SK-N-SH (cell line): ENCODE data around the gene EPHA3. TPM values are rescaled to one million over a fixed set of nuclear protein-coding genes. Genes with fewer than 3 reads are reported as not detected.
A peak's percentile ranks its signal among the peaks of the same experiment; 100 is the strongest.

Source experiments
- CTCF ChIA-PET: fragments of 300-600, 350-600 bp; formaldehyde crosslinking; extraction: SDS; loops from one replicate; lab custom pipeline; 2021; lab: Yijun Ruan, JAX
- POLR2A ChIA-PET: fragments of 350-600 bp; sonication (Branson Sonifier 250); formaldehyde crosslinking; extraction: SDS; loops from one replicate; lab custom pipeline; 2020; ENCODE audit warnings: antibody characterized with exemption, inconsistent platforms; lab: Yijun Ruan, JAX
- DNase-seq: peaks from one replicate; pipeline ENCODE4 v3.0.0; 2012
- H2AFZ ChIP-seq: fragments of 200-600 bp; sonication (generic); 2 replicates; pipeline ENCODE4 v1.8.1; 2016; ENCODE audit warnings: antibody characterized with exemption, mild to moderate bottlenecking, low read depth
- H3F3A ChIP-seq: fragments of 200-600 bp; sonication (generic); replicated peaks from 2 replicates; pipeline ENCODE3; 2016; ENCODE audit warnings: antibody characterized with exemption, mild to moderate bottlenecking; ENCODE audit not compliant: insufficient read depth
- H3K27ac ChIP-seq, 2 experiments: fragments of 200-500 bp in 1 of 2; fragments of 200-600 bp in 1 of 2; sonication (Bioruptor generic) in 1 of 2; sonication (generic), shearing (Covaris generic) in 1 of 2; 2 replicates each; pipeline versions ENCODE4 v1.5.1 to v1.6.1; 2014 to 2016; ENCODE audit warnings: low read depth in 2 of 2, inconsistent platforms in 1 of 2, low read length in 1 of 2, mild to moderate bottlenecking in 1 of 2, mixed read lengths in 1 of 2
- H3K27me3 ChIP-seq: fragments of 200-600 bp; sonication (generic), shearing (Covaris generic); 2 replicates; pipeline ENCODE4 v1.6.1; 2016; ENCODE audit warnings: mixed run types; ENCODE audit not compliant: insufficient read depth
- H3K36me3 ChIP-seq, 2 experiments: fragments of 200-500 bp in 1 of 2; fragments of 200-600 bp in 1 of 2; sonication (Bioruptor generic) in 1 of 2; sonication (generic) in 1 of 2; replicated peaks in 1 of 2; 2 replicates each; pipeline versions ENCODE3 to v1.5.1; 2014 to 2016; ENCODE audit warnings: low read length in 1 of 2, mild to moderate bottlenecking in 1 of 2; ENCODE audit not compliant: insufficient read depth in 2 of 2, control insufficient read depth in 1 of 2
- H3K4me1 ChIP-seq, 2 experiments: fragments of 200-500 bp in 1 of 2; fragments of 200-600 bp in 1 of 2; sonication (Bioruptor generic) in 1 of 2; sonication (generic), shearing (Covaris generic) in 1 of 2; 2 replicates each; pipeline versions ENCODE4 v1.5.1 to v1.6.1; 2014 to 2016; ENCODE audit warnings: low read depth in 1 of 2, low read length in 1 of 2, mixed run types in 1 of 2; ENCODE audit not compliant: insufficient read depth in 2 of 2, control insufficient read depth in 1 of 2
- H3K4me2 ChIP-seq: fragments of 200-600 bp; sonication (generic), shearing (Covaris generic); 2 replicates; pipeline ENCODE4 v1.6.1; 2017; ENCODE audit warnings: mixed run types
- H3K4me3 ChIP-seq, 2 experiments: fragments of 200-500 bp in 1 of 2; fragments of 200-600 bp in 1 of 2; sonication (Bioruptor generic) in 1 of 2; sonication (generic), shearing (Covaris generic) in 1 of 2; 2 replicates each; pipeline versions ENCODE4 v1.5.1 to v1.8.1; 2014 to 2016; ENCODE audit warnings: low read depth in 2 of 2, inconsistent platforms in 1 of 2, low read length in 1 of 2, mild to moderate bottlenecking in 1 of 2, mixed read lengths in 1 of 2, moderate library complexity in 1 of 2
- H3K79me2 ChIP-seq: fragments of 200-600 bp; sonication (generic); 2 replicates; pipeline ENCODE4 v1.8.1; 2017; ENCODE audit warnings: mild to moderate bottlenecking; ENCODE audit not compliant: insufficient read depth
- H3K9ac ChIP-seq: fragments of 200-600 bp; sonication (generic); 2 replicates; pipeline ENCODE4 v1.6.1; 2017; ENCODE audit warnings: mixed run types
- H3K9me2 ChIP-seq: fragments of 200-600 bp; sonication (generic); 2 replicates; pipeline ENCODE4 v1.6.1; 2017; ENCODE audit warnings: mixed run types
- H3K9me3 ChIP-seq: fragments of 200-600 bp; sonication (generic); 2 replicates; pipeline ENCODE4 v1.6.1; 2017; ENCODE audit warnings: mixed run types, mild to moderate bottlenecking, moderate library complexity
- H4K20me1 ChIP-seq: fragments of 200-600 bp; sonication (generic); 2 replicates; pipeline ENCODE4 v1.6.1; 2017; ENCODE audit warnings: mild to moderate bottlenecking, mixed run types; ENCODE audit not compliant: insufficient read depth
- CTCF ChIP-seq: fragments of 200-600 bp; sonication (generic); IDR thresholded peaks from 2 replicates; pipeline ENCODE4 v1.6.1; 2017; ENCODE audit warnings: antibody characterized with exemption, mild to moderate bottlenecking, moderate library complexity
- GATA2 ChIP-seq: sonication (generic); formaldehyde crosslinking; IDR thresholded peaks from 2 replicates; pipeline ENCODE4 v1.5.0; 2020; ENCODE audit warnings: mild to moderate bottlenecking, missing genetic modification reagents
- IRF3 ChIP-seq: fragments of 150-350 bp; IDR thresholded peaks from 2 replicates; pipeline ENCODE4 v1.6.1; 2016; ENCODE audit warnings: mild to moderate bottlenecking, low read depth, low read length
- RAD21 ChIP-seq: IDR thresholded peaks from 2 replicates; pipeline ENCODE4 v1.6.1; 2012; ENCODE audit warnings: mild to moderate bottlenecking, low read length
- RXRA ChIP-seq: IDR thresholded peaks from 2 replicates; pipeline ENCODE4 v1.4.0; 2012; ENCODE audit warnings: low read depth, mild to moderate bottlenecking, borderline replicate concordance
- SMC3 ChIP-seq: IDR thresholded peaks from 2 replicates; pipeline ENCODE4 v1.6.1; 2012; ENCODE audit warnings: low read depth, low read length, improper control_type of control experiment
- USF1 ChIP-seq: IDR thresholded peaks from 2 replicates; pipeline ENCODE4 v1.4.0; 2012; ENCODE audit warnings: low read depth, borderline replicate concordance
- WGBS: methylation state at CpG from one replicate; pipeline ENCODE4 v1.1.6; 2017; ENCODE audit warnings: low lambda C conversion rate; 5-methylcytosine and 5-hydroxymethylcytosine counted together
- polyA plus RNA-seq, 3 experiments: library from polyadenylated mRNA; depleted of rRNA; stranded (reverse); fragments of >200 nt; gene quantifications; 2 replicates each; pipeline ENCODE4 v1.2.3, GENCODE V29; 2012

EPHA3 gene
- polyA plus RNA-seq, 1 of the 3 experiments (the other 2 are of a cell fraction): not detected

GRCh38 chr3:89113893-89114840 is 6.7 kb downstream of the EPHA3 start:
- peak; percentile 37 for DNase-seq
- Histone ChIP-seq H3K4me3 (peak overlapping the region; percentile 27 to 67), H3K9me3 (no peaks in the 10 kb centered on the region), H3K27ac (no peak overlapping the region), H3K79me2 (no peaks in the 10 kb centered on the region), H3K27me3 (peaks cover 5% of the 10 kb centered on the region; the same call in 1 of the 2 replicates), H2AFZ (0 out of 2 replicates have a peak overlapping the region, but pooled peaks have one; percentile 59), H3K4me1 (no peaks in the 10 kb centered on the region; a peak in 2 of 4 replicates)
- ChIA-PET POLR2A (no interaction called here), CTCF (no interaction called here)
- 7% methylated on average over 20 of the region's 42 CpGs for WGBS
- peak; percentile 42 for TF ChIP-seq SMC3
- TF ChIP-seq USF1: no peak
- TF ChIP-seq IRF3: no peak
- TF ChIP-seq RAD21: peak; percentile 34
- peak; percentile 62 for TF ChIP-seq CTCF
- TF ChIP-seq GATA2 (CRISPR knock-in tag): no peak
- TF ChIP-seq, all 33 proteins: peak for 3
- Histone ChIP-seq H3K36me3 (no peaks in the 10 kb centered on the region), H4K20me1 (no peaks in the 10 kb centered on the region), H3K4me2 (peak overlapping the region; percentile 88), H3K9ac (no peak overlapping the region), H3F3A (no peaks in the 10 kb centered on the region), H3K9me2 (no peaks in the 10 kb centered on the region)

GRCh38 chr3:89114841-89115223 is 7.4 kb downstream of the EPHA3 start:
- CTCF ChIA-PET: no interaction called here
- no peak for DNase-seq
- no peak overlapping the region for H3K9ac ChIP-seq

More at GRCh38 chr3:89114841-89115223, 7.4 kb downstream of the EPHA3 start:
- no peaks in the 10 kb centered on the region for H3K9me2 ChIP-seq
- H3F3A ChIP-seq: no peaks in the 10 kb centered on the region
- H3K4me3 ChIP-seq: peak overlapping the region in 1 of 2 experiments; percentile 67; a peak in 1 of 4 replicates
- no peak for TF ChIP-seq RXRA
- no peak overlapping the region for H3K27ac ChIP-seq
- H3K4me1 ChIP-seq: no peaks in the 10 kb centered on the region; a peak in 2 of 4 replicates
- H3K9me3 ChIP-seq: no peaks in the 10 kb centered on the region
- H2AFZ ChIP-seq: no peak overlapping the region
- no peaks in the 10 kb centered on the region for H4K20me1 ChIP-seq
- no peaks in the 10 kb centered on the region for H3K79me2 ChIP-seq
- WGBS: 11% methylated on average over 5 of the region's 13 CpGs
- peaks cover 5% of the 10 kb centered on the region; the same call in 1 of the 2 replicates for H3K27me3 ChIP-seq
- peak overlapping the region; percentile 88; the same call in 1 of the 2 replicates for H3K4me2 ChIP-seq
- H3K36me3 ChIP-seq: no peaks in the 10 kb centered on the region
- POLR2A ChIA-PET: no interaction called here
